GM18502 (cell line): ENCODE results near the gene LIN7C.

Experiments used
- ATAC-seq: cut with Tn5 transposase; IDR thresholded peaks from one replicate; pipeline ENCODE4 v1.9.1; 2021; ENCODE audit warnings: mild to moderate bottlenecking; ENCODE audit not compliant: unreplicated experiment, poor library complexity

The LIN7C gene

GRCh38 chr11:27512238-27512637, 5.7 kb upstream of the LIN7C start:
- no peak for ATAC-seq

- ATAC-seq, result no peak
Measured at GRCh38 chr11:27509908-27510307, 3.3 kb upstream of the LIN7C start.

GRCh38 chr11:27507557-27508322, 1.2 kb upstream of the LIN7C start:
- ATAC-seq, result no peak

- ATAC-seq, result peak; percentile 1
Measured at GRCh38 chr11:27505781-27506180, 788 bp downstream of the LIN7C start.

- no peak for ATAC-seq
Measured at GRCh38 chr11:27504205-27504604, 2.4 kb downstream of the LIN7C start.

- ATAC-seq, result no peak
Measured at GRCh38 chr11:27501100-27501499, 5.5 kb downstream of the LIN7C start.

DNA sequence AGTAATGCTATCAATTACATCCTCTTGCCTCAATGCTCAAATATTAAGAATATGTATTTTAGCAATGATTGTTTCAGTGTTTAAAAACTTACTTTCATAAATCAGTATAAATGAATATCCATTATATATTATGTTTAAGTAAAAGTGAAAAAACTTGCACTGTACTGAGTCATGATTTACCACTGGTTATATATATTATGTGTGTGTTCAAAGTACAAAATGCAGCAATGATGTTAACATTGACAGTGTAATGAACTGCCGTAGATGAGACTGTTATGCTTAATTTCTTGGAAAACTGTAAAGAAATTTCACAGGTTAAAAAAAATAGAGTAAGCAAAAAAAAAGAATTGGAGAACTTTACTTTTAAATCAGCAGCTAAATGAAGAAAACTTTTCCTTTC, 8.7 kb downstream of the LIN7C start:
- ATAC-seq, result no peak

GRCh38 chr11:27497284-27497866, 9.2 kb downstream of the LIN7C start:
- peak; percentile 79 for ATAC-seq

DNA sequence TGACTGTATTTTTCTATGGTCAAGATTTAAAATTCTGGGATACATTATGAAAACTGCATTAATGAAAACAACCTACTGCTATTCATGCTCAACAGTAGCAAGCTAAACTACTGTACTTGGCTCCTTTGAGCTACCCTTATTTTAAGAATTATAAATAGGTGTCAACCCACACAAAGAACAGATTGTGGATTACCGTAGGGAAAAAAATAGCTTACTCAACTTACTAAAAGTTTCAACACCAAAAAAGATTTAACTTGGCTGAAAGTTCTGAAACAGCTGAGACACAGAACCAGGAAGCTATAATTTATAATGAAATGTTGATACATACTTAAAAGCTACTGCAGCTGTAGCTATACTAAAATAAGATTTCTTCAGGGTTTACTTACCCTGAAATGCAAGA, 10.1 kb downstream of the LIN7C start:
- ATAC-seq, result no peak

DNA sequence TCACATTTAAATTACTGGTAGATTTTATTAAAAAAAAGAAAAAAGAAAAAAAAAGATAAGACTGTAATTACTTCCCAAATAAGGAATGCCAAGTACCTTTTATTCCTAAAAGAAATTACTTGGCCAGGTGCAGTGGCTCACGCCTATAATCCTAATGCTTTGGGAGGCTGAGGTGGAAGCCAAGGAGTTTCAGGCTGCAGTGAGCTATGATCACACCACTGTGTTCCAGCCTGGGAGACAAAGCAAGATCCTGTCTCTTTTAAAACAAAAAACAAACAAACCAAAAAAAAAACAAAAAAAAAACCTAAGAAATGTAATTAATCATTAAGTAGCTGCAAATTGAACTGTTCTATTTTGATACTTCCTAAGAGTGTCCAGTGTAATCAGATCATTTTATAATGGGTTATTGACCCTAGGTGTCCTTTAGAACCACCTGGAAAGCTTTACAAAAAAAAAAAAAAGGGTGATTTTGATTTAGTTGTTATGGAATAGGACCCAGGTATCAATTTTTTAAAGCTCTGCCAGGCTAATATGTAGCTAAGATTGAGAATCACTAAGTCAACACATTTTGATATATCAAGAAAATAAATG, 10.8 kb downstream of the LIN7C start:
- ATAC-seq, result no peak

- no peak for ATAC-seq
Measured at GRCh38 chr11:27489092-27489491, 17.5 kb downstream of the LIN7C start.

DNA sequence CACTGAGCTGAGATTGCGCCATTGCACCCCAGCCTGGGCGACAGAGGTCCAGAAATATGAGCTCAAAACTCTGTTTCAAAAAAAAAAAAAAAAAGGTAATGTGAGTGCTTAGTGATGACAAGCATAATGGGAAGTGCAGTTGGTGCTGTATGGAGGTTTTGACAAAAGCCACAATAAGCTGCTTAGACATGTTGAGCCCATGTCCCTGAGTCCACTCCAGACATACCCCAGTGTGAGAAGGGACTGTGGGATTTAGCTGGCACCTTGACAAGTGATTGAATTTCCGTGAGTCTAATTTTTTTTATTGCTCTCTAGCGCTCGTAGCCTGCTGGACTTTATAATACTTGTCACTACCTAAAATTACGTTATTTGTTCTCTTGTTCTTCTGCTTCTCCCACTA, 18.9 kb downstream of the LIN7C start:
- ATAC-seq, result no peak

DNA sequence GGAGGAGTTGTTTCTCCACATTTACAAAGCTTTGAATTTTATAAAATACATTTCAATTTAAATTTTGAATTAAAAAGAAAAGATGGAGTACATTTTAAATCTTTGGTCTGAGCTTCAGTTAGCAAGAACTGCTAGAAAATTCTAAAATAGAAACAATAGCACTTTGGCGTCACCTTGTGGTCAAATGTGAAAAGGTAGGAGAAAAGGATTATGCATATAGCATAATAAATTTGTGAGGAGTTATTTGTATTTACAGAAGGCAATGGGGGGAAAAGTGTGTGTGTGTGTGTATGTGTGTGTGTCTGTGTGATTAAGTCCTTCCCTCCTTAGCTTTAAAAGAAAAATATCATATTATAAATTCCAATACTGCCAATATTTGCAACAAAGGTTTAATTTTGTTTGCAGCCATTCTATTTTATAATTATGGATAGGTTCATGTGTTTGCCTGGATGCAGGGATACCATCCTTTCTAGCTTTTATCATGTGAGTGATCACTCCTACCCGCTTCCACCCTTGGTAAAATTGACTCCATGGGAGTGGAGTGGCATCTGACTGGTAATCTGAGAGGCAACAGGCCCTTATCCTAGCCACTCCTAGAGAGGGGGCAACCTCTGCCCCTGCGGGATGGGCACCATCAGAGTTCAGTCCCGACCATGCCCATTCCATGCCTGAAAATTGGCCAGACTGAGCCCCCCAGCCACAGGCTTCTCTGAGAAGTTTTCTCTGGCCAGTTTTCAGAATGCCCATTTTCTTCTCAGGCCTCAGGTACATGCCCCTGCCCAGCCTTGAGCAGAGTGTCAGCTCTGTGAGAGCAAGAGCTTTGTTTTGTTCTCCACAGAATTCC, 20.4 kb downstream of the LIN7C start:
- ATAC-seq, result peak; percentile 76

DNA sequence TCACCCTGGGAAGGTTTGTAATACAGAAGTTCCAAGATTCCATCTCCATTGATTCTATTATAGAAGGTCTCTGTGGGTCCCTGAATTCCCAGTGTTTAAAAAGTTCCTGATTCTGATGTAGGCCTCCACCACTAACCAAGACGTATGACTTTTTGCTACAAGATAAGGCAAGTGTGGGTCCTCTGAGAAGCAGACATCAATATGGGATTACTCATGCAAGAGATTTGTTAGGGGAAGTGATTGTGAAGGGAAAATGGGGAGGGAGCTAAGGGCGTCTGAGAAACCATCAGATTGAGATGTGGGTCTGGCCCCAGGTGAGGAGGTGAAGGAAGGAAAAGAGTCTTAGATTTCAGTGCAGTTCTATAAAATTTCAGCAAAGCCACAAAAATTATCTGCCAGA, 23.8 kb downstream of the LIN7C start:
- ATAC-seq, result no peak

DNA sequence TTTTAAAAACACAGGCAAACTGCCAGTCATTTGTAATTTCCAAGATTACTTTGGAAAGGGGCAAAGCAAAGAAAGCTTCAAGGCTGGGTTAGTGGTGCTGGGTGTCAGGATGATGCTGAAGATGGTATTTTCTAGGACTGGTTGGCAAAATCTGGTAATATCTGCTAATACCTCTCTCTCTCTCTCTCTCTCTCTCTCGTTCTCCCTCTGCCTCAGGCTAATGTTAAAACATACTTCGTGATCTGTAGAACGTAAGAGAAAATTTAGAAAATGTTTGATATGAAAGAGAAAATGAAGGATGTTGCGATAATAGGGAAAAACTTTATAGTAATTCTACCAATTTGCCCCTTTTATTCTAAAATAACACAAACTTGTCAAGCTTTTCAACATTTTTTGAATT, 24.6 kb downstream of the LIN7C start:
- ATAC-seq, result no peak

DNA sequence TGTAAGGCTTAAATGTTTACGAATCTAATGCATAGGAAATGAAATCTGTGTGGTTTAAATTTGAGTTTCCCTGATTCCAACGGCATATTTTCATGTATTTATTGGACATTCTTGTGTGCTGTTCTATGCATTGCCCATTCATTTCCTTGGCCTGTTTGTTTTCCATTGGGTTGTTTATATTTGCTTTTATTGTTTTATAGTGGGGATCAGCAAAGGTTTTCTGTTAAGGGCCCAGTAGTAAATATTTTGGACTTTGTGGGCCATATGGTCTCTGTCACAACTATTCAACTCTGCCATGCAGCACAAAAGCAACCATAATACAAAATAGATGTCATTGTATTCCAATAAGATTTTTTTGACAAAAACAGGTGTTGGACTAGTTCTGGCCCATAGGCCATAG, 28.7 kb downstream of the LIN7C start:
- ATAC-seq, result no peak

DNA sequence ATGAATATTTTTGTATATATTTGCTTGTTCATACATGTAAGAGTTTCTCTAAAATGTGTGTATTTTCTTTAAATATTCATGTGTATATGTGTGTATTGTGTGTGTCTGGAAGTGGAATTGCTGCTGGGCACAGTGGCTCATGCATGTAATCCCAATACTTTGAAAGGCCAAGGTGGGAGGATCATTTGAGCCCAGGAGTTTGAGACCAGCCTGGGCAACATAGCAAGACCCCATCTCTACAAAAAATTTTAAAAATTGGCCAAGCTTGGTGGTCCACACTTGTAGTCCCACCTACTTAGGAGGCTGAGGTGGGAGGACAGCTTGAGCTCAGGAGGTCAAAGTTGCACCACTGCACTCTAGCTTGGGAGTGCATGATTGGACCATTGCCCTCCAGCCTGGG, 29.3 kb downstream of the LIN7C start:
- no peak for ATAC-seq

GRCh38 chr11:27475622-27476021, 30.9 kb downstream of the LIN7C start:
- no peak for ATAC-seq

GRCh38 chr11:27473017-27473406, 33.6 kb downstream of the LIN7C start:
- ATAC-seq, result no peak

DNA sequence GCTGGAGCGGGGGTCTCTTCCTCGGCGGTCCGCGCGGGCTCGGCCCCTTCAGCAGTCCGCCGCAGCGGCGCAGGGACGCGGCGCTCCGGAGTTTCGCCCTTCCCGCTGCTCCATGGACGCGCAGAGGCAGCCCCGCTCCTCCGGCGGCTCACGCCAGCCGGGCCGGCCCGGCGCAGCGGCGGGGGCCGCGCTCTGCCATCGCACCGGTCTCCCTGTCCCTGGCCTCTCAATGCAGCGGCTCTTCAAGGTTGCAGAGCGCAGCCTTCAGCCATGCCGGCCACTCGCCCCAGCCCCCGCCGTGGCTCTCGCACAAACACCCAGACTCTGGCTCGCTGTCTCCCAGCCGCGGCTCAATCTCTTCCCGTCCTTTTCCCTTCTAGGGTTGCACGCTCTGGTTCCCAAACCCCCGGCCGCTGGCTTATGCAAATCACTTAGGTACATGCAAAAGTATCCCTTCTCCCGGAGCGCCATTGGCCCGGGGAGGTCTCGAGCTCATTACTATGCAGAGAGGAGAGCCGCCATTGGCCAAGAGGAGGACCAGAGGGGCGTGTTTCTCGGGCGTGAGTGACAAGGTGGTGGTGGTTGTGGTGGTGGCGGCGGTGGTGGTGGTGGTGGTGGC, 34.1 kb downstream of the LIN7C start, which contains the start of gene LGR4:
Gene LGR4, minus strand, starts transcription at position 393 of the 619 bp plus-strand sequence. CDS start 488 bp downstream, outside the sequence.
- ATAC-seq, result peak; percentile 92
